Kidney (tissue), 14 donors: Measurements from ENCODE around the gene DYNC1LI1. TPM values are rescaled to one million over a fixed set of nuclear protein-coding genes. Genes with fewer than 3 reads are reported as not detected.

Experiments used
- DNase-seq, 5 donors: peaks; one replicate each; pipeline ENCODE4 v3.0.0-alpha.2; 2013 to 2020
- FAIRE-seq: peaks from 2 replicates; lab custom pipeline; 2012; peaks lifted over from hg19 to GRCh38; lab: Jason Lieb, UNC
- H3K27ac ChIP-seq, 2 donors: one replicate each; pipeline ENCODE4 v1.7.0; 2013; ENCODE audit warnings: low read depth in 2 of 2, low read length in 2 of 2, inconsistent platforms in 1 of 2
- H3K27me3 ChIP-seq: one replicate; pipeline ENCODE4 v1.7.1; 2013; ENCODE audit warnings: low read length, inconsistent platforms; ENCODE audit not compliant: control insufficient read depth, insufficient read depth
- H3K36me3 ChIP-seq, 3 donors: one replicate each; pipeline versions ENCODE4 v1.7.0 to v1.7.1; 2013; ENCODE audit warnings: low read length in 3 of 3, control low read depth in 1 of 3, inconsistent platforms in 1 of 3; ENCODE audit not compliant: insufficient read depth in 3 of 3, control insufficient read depth in 2 of 3
- H3K4me1 ChIP-seq, 3 donors: one replicate each; pipeline versions ENCODE4 v1.7.0 to v1.7.1; 2013; ENCODE audit warnings: low read length in 3 of 3, inconsistent platforms in 1 of 3, low read depth in 1 of 3; ENCODE audit not compliant: control insufficient read depth in 2 of 3, insufficient read depth in 2 of 3
- H3K4me3 ChIP-seq, 3 donors: one replicate each; pipeline versions ENCODE4 v1.7.0 to v1.8.1; 2013; ENCODE audit warnings: low read length in 3 of 3, control low read depth in 1 of 3, inconsistent platforms in 1 of 3
- H3K9ac ChIP-seq, 3 donors: one replicate each; pipeline versions ENCODE4 v1.7.0 to v1.7.1; 2013; ENCODE audit warnings: low read length in 3 of 3, control low read depth in 1 of 3, inconsistent platforms in 1 of 3
- H3K9me3 ChIP-seq, 3 donors: one replicate each; pipeline versions ENCODE4 v1.7.0 to v1.7.1; 2013; ENCODE audit warnings: low read length in 3 of 3, control low read depth in 1 of 3, inconsistent platforms in 1 of 3; ENCODE audit not compliant: control insufficient read depth in 2 of 3, insufficient read depth in 1 of 3
- CTCF ChIP-seq: IDR thresholded peaks from 3 replicates; pipeline ENCODE4 v1.5.1; 2012; ENCODE audit warnings: mild to moderate bottlenecking, moderate library complexity, borderline replicate concordance; ENCODE audit not compliant: insufficient read depth; ENCODE audit errors: extremely low read depth
- intact Hi-C: fragments of 100-400 bp; cut with DNase I; formaldehyde crosslinking; loops from one replicate; pipeline ENCODE4 v1.11.1; 2022
- polyA plus RNA-seq: library from polyadenylated mRNA; stranded (reverse); fragments of 350-450 nt; fragmentation: Illumina TruSeq; extraction: RNeasy Lipid Tissue Mini Kit (QIAGEN cat#74804); gene quantifications from one replicate; pipeline ENCODE4 v1.2.3, GENCODE V29; 2014; ENCODE audit warnings: low read depth, low replicate concordance; ENCODE audit not compliant: insufficient read depth
- total RNA-seq: library from RNA; stranded (reverse); fragmentation: NEBNext Ultra II Directional; extraction: Animal tissue kit (Norgen Biotek cat#: 25700); gene quantifications from one replicate; pipeline ENCODE4 v1.2.1, GENCODE V29; 2021
- donor health status: control.
- donor health status: control.
- donor health status: control.
- donor health status: control.
- donor health status: control.
- donor health status: DM: yes; HTN: yes; CAD: no.
- donor health status: Normal renal cell carcinoma (clear cell type).

The DYNC1LI1 gene
- total and polyA plus RNA-seq, 2 donors from 2014 or later = 24.3 to 28.2 TPM

- intact Hi-C loops = no loop called here
- no peaks in the 10 kb centered on the region for H3K9me3 ChIP-seq
- no peak for DNase-seq
- no peaks in the 10 kb centered on the region for H3K27me3 ChIP-seq
- FAIRE-seq = no peak
- TF ChIP-seq CTCF = no peak
- no peaks in the 10 kb centered on the region for H3K36me3 ChIP-seq
- H3K27ac ChIP-seq = no peak overlapping the region
- no peak overlapping the region for H3K4me3 ChIP-seq
- peaks cover 0 to 4% (median 0%) of the 10 kb centered on the region in 3 donors for H3K4me1 ChIP-seq
- no peak overlapping the region for H3K9ac ChIP-seq
Observed at GRCh38 chr3:32592696-32593353, 22.2 kb upstream of the DYNC1LI1 start.

GRCh38 chr3:32592011-32592410 is 21.4 kb upstream of the DYNC1LI1 start:
- no peaks in the 10 kb centered on the region for H3K27me3 ChIP-seq
- no peak overlapping the region for H3K4me3 ChIP-seq
- H3K9ac ChIP-seq = no peak overlapping the region
- peaks cover 0 to 4% (median 0%) of the 10 kb centered on the region in 3 donors for H3K4me1 ChIP-seq
- TF ChIP-seq CTCF = no peak
- no peaks in the 10 kb centered on the region for H3K36me3 ChIP-seq
- intact Hi-C loops = no loop called here
- H3K27ac ChIP-seq = no peak overlapping the region
- H3K9me3 ChIP-seq = no peaks in the 10 kb centered on the region
- FAIRE-seq (no peak), DNase-seq (peak in 1 of 5 donors; percentile 19)

GRCh38 chr3:32591186-32591585 is 20.5 kb upstream of the DYNC1LI1 start:
- Histone ChIP-seq H3K27ac (no peak overlapping the region), H3K4me3 (no peak overlapping the region), H3K9ac (no peak overlapping the region), H3K4me1 (no peaks in the 10 kb centered on the region), H3K36me3 (no peaks in the 10 kb centered on the region), H3K9me3 (no peaks in the 10 kb centered on the region), H3K27me3 (no peaks in the 10 kb centered on the region)
- TF ChIP-seq CTCF = no peak
- intact Hi-C loops = no loop called here
- FAIRE-seq (no peak), DNase-seq (peak in 3 of 5 donors; percentile 27 to 76 (median 63))

- no peaks in the 10 kb centered on the region for H3K4me1 ChIP-seq
- no peak overlapping the region for H3K4me3 ChIP-seq
- H3K36me3 ChIP-seq = no peaks in the 10 kb centered on the region
- FAIRE-seq = no peak
- intact Hi-C loops = no loop called here
- no peak for DNase-seq
- no peaks in the 10 kb centered on the region for H3K9me3 ChIP-seq
- H3K27me3 ChIP-seq = no peaks in the 10 kb centered on the region
- no peak overlapping the region for H3K9ac ChIP-seq
- no peak for TF ChIP-seq CTCF
- no peak overlapping the region for H3K27ac ChIP-seq
Observed at GRCh38 chr3:32586356-32586755, 15.7 kb upstream of the DYNC1LI1 start.
